ENCODE results near the gene CYP2W1. TPM values are rescaled to one million over a fixed set of nuclear protein-coding genes. Genes with fewer than 3 reads are reported as not detected.

CYP2W1 gene
- total RNA-seq, 1 donor from 2014 or later = 2.0 TPM

DNA sequence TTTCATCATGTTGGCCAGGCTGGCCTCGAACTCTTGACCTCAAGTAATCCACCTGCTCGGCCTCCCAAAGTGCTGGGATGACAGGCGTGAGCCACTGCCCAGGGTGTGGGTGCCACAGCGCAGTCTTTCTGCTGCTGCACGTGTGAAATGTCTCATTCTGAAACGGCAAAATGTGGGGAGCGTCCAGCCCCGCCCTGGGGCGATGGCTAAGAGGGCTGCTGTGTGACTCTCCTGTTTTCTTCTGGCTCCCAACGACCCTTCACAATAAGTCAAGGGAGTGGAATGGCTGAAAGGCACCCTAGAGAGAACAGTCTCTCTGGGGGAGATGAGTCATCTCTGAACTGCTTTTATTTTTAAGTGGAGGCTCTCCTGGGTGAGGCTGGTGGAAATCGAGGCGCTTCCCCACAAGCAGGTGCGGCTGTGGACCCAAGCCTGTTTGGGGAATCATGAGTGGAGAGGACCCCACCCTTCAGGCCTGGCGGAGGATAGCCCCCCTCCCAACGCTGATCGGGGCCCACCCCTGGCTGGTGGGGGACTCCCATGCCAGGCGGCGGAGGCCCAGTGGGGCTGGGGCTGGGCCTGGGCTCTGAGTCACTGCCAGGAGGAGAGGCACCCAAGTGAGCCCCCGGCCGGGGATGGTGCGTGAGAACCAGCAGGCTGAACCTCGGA is 46.5 kb upstream of the CYP2W1 start:
- DNase-seq (ENCODE audit: extremely low spot score in 2 of 2) = no peak
- Histone ChIP-seq H3K9me3 (no peaks in the 10 kb centered on the region), H3K4me3 (no peak overlapping the region), H3K27ac (no peak overlapping the region), H3K36me3 (no peaks in the 10 kb centered on the region), H3K27me3 (no peaks in the 10 kb centered on the region), H3K4me1 (no peaks in the 10 kb centered on the region)
- TF ChIP-seq POLR2A (IDR thresholded peaks at IDR 0.05) = no peak
- TF ChIP-seq, protein P1, sequence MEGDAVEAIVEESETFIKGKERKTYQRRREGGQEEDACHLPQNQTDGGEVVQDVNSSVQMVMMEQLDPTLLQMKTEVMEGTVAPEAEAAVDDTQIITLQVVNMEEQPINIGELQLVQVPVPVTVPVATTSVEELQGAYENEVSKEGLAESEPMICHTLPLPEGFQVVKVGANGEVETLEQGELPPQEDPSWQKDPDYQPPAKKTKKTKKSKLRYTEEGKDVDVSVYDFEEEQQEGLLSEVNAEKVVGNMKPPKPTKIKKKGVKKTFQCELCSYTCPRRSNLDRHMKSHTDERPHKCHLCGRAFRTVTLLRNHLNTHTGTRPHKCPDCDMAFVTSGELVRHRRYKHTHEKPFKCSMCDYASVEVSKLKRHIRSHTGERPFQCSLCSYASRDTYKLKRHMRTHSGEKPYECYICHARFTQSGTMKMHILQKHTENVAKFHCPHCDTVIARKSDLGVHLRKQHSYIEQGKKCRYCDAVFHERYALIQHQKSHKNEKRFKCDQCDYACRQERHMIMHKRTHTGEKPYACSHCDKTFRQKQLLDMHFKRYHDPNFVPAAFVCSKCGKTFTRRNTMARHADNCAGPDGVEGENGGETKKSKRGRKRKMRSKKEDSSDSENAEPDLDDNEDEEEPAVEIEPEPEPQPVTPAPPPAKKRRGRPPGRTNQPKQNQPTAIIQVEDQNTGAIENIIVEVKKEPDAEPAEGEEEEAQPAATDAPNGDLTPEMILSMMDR (IDR thresholded peaks at IDR 0.05) = no peak
- no peak for TF ChIP-seq POLR2AphosphoS5 (IDR thresholded peaks at IDR 0.05; ENCODE audit: insufficient read depth in 1 of 2, low read depth in 1 of 2)
- intact Hi-C loops (cut with DNase I) = no loop called here

DNA sequence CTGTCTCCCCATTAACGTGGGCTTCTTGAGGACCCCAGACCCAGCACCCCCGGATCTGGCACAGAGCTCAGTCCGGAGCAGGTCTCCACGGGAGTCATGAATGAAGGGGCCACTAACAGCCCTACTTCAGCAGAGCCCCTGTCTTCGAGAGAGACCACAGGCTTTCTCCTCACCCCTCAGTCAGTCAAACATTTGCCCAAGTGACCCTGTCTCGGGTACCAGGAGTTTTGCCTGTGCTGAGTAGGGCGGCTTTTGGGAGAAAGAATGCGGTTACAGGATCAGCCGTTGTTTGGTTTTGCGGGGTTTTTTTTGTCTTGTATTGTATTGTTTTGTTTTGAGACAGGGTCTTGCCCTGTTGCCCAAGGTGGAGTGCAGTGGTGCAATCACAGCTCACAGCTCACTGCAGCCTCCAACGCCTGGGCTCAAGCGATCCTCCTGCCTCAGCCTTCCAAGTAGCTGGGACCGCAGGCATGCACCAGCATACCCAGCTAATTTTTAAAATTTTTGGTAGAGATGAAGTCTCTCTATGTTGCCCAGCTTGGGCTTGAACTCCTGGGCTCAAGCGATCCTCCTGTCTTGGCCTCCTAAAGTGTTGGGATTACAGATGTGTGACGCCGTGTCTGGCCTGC is 45.0 kb upstream of the CYP2W1 start:
- Histone ChIP-seq H3K27me3 (no peaks in the 10 kb centered on the region), H3K4me1 (no peaks in the 10 kb centered on the region), H3K4me3 (no peak overlapping the region), H3K9me3 (no peaks in the 10 kb centered on the region), H3K27ac (no peak overlapping the region), H3K36me3 (no peaks in the 10 kb centered on the region)
- no peak for DNase-seq (ENCODE audit: extremely low spot score in 2 of 2)
- TF ChIP-seq, protein P1 (IDR thresholded peaks at IDR 0.05) = no peak
- TF ChIP-seq POLR2A (IDR thresholded peaks at IDR 0.05) (no peak), POLR2AphosphoS5 (IDR thresholded peaks at IDR 0.05; ENCODE audit: insufficient read depth in 1 of 2, low read depth in 1 of 2) (no peak)
- intact Hi-C loops (cut with DNase I) = no loop called here

DNA sequence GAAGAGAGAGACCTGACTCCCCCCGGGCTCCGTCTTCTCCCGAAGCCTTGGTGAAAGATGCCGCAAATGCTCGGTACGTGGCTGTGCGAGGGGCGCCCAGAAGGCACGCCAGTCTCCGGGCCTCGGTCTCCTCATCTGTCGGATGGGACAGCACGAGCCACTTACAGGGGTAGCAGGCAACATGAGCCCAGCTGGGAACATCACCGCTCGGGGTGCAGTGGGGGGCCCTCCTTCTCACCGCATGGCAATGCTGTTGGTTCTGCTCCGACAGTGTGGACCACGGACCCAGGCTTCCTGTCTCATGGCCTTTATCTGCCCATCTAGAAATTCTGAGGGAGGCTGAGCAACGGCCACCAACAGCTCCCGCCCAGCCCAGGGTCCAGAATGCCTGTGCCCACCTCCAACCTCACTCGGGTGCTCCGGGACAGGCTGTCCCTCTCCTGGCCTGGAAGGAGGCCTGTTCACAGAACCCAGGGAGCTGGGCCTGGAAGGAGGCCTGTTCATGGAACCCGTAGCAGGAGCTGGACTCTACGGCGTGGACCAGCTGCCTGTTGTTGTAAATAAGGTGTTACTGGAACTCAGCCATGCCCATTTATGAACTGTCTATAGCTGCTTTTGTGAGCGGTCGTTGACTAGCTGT is 44.3 kb upstream of the CYP2W1 start:
- H3K36me3 ChIP-seq = no peaks in the 10 kb centered on the region
- H3K9me3 ChIP-seq = no peaks in the 10 kb centered on the region
- no peaks in the 10 kb centered on the region for H3K27me3 ChIP-seq
- TF ChIP-seq POLR2A (IDR thresholded peaks at IDR 0.05) (no peak), POLR2AphosphoS5 (IDR thresholded peaks at IDR 0.05; ENCODE audit: insufficient read depth in 1 of 2, low read depth in 1 of 2) (no peak)
- TF ChIP-seq, protein P1 (IDR thresholded peaks at IDR 0.05) = no peak
- H3K4me1 ChIP-seq = no peaks in the 10 kb centered on the region
- H3K27ac ChIP-seq = no peak overlapping the region
- no peak for DNase-seq (ENCODE audit: extremely low spot score in 2 of 2)
- intact Hi-C loops (cut with DNase I) = no loop called here
- no peak overlapping the region for H3K4me3 ChIP-seq

DNA sequence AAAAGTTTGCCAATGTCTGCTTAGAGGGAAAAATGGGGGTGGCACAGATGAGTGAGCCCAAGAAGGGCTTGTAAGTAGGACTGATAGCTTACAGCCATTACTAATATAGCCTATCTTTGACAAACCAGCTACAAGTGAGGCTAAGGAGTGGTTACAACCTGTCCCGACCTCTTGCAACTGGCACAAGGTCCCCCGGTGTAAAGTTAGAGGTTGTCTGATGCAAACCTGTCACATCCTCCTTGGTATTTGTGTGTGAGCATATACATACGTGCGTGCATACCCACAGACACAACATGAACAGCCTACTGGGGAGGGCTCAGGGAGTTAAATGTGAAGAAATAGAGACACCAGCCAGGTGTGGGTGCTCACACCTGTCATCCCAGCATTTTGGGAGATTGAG is 43.1 kb upstream of the CYP2W1 start:
- Histone ChIP-seq H3K27me3 (no peaks in the 10 kb centered on the region), H3K4me3 (no peak overlapping the region), H3K36me3 (no peaks in the 10 kb centered on the region), H3K27ac (no peak overlapping the region), H3K9me3 (no peaks in the 10 kb centered on the region), H3K4me1 (peaks cover 2% of the 10 kb centered on the region)
- intact Hi-C loops (cut with DNase I) = no loop called here
- DNase-seq (ENCODE audit: extremely low spot score in 2 of 2) = no peak
- no peak for TF ChIP-seq POLR2AphosphoS5 (IDR thresholded peaks at IDR 0.05; ENCODE audit: insufficient read depth in 1 of 2, low read depth in 1 of 2)
- no peak for TF ChIP-seq POLR2A (IDR thresholded peaks at IDR 0.05)
- TF ChIP-seq, protein P1 (IDR thresholded peaks at IDR 0.05) = no peak

Measured in vagina (tissue), 2 donors.